HG03039 (cell line): Measurements from ENCODE around the gene GRM4.

Source experiments
- ATAC-seq: cut with Tn5 transposase; IDR thresholded peaks from one replicate; pipeline ENCODE4 v1.9.1; 2021; ENCODE audit warnings: mild to moderate bottlenecking, moderate library complexity; ENCODE audit not compliant: unreplicated experiment

GRM4 gene

GRCh38 chr6:34143196-34143883, 2.5 kb downstream of the GRM4 start:
- ATAC-seq: no peak

DNA sequence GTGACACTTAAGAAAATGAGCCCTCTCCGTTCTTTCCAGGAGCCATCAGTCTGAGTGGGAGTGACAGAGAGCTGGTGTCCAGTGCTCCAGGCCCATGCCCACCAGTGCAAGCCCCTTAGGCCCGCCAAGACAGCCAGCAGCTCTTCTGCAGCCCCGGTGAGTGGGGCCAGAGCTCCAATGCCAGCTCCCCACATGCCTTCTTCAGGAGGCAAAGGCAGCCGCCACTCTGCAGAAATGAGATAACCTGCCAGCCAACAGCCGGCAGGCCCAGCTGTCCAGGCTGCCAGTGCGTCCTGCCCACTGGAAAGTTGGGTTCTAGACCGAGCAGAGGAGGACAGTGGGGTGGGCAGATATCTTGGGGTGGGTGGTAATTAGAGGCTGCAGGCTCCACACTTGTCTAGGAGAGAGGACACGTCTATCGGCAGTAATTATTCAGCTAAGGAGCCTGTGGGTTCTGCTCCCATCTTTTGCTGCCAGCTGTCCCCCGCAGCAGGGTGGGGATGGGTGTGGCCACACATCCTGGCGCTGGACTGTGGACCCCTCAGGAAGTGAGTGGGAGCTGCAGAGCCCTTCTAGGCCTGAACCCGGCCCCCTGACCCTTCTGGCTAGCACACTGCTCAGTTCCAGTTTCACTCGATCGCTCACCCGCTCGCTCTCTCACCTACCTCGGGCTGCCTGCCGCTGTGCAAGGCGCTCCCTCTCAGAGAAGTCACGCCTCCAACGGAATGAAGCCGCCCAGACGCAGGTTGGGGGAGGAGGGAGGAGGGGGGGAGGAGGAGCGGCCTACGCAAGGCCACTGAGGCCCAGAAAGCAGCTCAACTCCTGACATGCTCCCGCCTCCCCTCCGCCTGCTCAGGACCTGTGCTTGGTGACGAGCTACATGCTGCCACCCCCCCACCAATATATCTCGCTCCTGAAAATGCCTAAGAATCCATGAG, 3.6 kb downstream of the GRM4 start:
- ATAC-seq: no peak

- ATAC-seq: no peak
These were observed 5.8 kb downstream of the GRM4 start for GRCh38 chr6:34140075-34140474.

GRCh38 chr6:34138914-34139510, 6.9 kb downstream of the GRM4 start:
- ATAC-seq: no peak

DNA sequence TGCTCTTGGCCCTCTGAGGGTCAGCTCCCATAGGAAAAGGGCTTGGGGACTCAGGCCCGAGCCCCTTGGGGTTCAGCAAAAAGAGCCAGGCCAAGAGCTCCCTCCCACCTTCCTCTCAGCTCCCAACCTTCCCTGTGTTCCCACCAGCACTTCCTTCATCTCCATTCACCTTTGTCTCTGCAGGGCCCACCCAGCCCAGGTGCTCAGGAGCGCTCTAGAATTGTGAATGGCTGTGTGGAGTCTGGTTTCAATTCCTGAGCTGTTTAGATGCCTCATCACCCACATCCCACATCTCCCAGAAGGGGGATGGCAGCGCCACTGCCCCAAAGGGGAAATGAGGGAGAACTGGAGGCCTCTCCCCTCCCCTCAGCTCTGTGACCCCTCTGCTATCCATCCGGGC, 7.7 kb downstream of the GRM4 start:
- ATAC-seq: no peak

DNA sequence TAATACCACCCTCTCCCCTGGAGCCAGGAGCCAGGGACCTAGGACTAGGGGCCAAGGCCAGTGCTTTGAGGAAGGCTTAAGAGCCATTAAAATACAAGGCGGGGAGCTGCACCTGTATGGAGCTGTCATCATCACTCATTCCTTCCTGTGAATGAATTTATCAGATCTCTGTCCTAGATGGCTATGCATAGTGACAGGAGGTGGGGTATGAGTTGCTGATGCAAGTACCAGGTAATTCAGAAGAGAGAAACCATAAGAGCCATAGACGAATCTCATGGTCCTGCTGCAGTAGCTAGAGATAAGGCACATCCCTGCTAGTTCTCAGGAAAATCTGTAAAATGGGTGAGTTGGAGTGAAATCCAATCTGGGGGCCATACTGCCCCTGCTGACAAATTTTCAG, 10.3 kb downstream of the GRM4 start:
- no peak for ATAC-seq

DNA sequence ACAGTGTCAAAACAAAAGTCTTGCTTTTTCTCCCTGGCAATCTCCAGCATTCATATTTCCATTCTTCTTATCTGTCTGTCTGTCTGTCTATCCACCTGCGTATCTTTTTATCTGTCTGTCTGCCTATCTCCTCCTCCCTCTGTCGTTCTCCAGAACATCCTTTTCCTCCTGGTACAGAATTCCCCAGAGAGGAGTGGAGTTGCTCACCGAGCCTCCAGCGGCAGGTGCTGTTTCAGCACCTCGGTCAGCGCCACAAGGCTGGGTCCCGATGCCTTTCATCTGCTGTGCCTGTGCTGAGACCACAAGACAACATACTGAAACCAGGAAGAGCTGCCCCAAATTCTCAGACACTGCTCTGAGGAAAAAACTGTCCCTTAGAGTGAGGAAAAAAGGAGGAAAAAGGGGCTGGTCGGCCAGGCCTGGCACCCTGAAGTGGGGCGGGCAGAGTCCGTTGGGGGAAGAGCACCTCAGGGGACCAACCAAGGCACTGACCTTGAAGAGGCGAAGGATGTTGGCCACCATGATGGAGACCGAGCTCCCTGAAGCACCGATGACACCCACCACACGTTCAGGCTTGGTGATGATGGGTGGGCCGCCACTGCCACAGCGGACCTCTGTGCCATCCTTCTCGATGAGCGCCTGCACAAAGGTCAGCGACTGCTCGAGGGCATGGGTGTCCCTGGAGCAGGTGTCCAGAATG, 13.3 kb downstream of the GRM4 start:
- no peak for ATAC-seq

DNA sequence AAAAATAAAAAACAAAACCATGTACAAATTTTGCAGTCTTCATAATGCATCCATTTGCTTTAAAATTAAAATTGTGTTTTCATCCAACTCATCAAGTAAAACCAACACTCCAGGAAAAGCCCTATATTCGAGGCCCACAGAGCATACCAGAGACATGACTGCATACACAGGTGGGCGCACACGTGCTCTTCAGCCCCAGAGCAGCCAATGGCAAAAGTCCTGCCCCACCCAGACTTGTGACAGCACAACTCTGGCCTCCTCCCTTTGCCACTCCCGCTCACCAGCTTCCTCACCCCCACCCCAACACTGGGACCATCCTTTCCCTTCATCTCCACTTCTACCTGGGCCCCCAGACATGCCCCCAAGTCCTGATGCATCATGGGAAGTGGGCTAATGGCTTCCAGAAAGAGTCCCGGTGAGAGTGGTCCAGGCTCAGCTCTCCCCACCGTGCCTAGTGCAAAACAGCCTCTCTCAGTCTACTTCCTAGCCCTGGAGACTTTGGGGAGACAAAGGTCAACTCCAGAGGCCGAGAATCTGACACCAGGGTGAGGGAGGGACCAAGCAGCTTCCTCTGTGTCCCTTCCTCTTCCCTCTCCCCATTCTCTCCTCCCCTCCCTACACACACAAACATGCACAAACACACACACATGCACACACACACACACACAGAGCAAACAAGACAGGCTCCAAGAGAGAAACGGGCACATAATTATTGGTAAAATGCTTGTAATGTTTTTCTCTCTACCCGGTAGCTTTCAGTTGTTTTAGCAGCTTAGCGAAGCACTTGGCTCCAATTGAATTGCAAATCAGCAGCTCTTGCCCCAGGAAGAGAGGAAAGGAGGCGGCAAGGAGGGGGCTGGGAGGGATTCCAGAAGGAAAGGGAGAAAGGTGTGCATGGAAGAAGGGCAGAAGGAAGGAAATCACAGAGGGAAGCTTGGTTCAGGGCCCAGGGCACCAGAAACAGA, 14.3 kb downstream of the GRM4 start:
- ATAC-seq: no peak

- no peak for ATAC-seq
These were observed 15.0 kb downstream of the GRM4 start for GRCh38 chr6:34130862-34131261.

DNA sequence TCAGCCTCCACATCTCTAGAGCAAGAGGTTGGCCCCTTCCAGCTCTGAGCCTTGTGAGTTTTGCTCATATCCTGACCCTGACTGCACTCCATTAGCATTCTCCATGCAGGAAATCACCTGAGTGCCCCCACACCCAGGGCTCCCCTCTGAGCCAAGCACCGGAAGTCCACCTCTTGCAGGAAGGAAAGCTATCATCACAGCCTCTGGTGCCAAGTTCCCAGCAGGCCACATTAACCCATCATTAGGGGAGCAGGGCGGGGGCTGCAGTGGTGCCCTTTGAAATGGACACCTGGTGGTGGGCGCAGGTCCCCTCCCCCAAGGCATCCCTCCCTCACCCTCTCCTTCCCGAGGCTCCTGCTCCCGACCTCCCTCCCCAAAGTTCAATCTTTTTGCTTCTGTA, 16.1 kb downstream of the GRM4 start:
- ATAC-seq: no peak

- ATAC-seq: no peak
These were observed 17.8 kb downstream of the GRM4 start for GRCh38 chr6:34128045-34128444.

DNA sequence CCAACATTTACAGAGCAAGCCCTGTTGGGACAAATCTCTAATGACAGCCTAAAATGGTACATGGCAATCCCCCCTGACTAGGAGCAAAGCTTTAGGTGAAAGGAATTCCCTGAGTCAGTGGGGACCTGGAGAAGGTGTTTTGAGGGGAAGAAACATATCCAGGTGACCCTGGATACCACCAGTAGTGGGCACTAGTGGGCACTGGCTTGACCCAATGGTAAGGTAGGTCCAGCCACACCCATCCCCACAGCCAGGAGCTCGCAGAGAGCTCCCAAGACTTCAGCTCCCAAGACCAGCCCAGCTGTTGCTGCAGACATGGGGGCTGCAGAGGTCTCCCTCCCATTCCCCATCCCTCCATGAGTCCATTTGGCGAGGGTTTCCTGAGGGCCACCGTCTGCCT, 19.5 kb downstream of the GRM4 start:
- no peak for ATAC-seq

GRCh38 chr6:34125939-34126338, 19.9 kb downstream of the GRM4 start:
- no peak for ATAC-seq

GRCh38 chr6:34120953-34121675, 24.8 kb downstream of the GRM4 start:
- no peak for ATAC-seq

- ATAC-seq: no peak
These were observed 30.0 kb downstream of the GRM4 start for GRCh38 chr6:34115915-34116314.

DNA sequence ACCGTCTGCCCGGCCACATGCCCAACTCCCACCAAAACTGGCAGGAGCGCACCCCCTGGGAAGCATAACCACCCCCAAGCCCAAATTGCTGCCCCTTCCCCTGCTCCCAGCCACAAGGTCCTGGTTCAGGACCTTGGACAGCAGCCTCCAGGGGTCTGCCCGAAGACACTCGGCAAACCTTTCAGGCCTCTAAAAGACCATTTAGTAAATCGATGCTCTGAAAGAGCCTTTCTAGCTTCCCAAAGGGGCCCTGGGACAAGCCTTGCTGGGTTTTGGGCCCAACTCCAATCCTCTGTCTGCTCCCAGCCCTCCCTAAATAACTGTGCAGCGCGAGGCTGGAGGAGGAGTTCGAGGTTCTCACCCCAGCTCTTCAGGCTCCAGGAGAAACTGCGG, 30.5 kb downstream of the GRM4 start:
- ATAC-seq: no peak

DNA sequence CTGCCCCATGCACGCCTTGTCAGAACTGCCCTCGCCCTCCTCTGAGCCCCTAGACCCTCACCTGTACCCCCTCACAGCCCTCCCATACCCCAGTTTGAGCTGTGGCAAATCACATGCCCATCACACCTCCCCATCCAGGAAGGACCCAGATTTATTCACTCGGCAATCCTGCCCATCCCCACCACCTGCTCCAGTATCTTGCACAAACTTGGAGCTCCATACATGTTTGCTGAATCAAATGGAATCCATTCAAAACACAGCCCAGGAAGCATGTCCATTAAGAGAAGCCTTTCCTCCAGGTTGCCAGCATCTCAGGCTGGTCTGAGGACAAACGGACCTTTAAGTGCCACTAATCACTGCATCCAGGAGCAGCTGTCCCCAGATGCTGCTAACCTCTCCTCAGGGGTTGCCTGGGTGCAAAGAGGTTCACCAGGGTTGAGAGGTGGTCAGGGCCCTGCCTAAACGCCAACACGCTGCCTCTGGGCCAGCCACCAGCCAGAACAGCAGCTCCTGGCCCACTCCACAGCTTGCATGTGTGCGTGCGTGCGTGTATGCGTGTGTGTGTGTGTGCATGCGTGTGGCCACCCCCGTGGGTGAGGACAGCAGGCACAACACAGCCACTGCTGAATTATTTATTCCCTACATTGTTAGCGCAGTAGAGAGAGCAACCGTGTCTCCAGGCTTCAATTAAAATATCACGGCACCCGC, 31.0 kb downstream of the GRM4 start:
- no peak for ATAC-seq

GRCh38 chr6:34113532-34113931, 32.4 kb downstream of the GRM4 start:
- no peak for ATAC-seq

DNA sequence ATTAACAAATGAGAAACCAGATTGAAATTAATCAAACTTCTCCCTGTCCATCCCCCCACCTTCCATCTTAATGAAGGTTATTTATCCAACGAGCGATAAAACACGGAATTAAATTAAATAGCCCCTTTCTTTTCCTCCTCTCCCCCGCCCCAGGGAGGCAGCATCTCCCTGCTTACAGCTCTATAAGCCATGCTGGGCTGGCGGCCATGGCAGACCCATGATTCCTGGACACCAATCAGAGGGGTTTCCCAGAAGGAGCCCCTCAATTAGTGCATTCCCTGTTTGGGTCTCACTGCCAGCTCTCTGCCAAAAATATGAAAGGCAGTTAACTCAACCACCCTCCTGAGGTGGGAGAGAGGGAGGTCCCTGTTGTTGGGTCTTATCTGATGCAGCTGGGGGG, 33.8 kb downstream of the GRM4 start:
- ATAC-seq: no peak
